Activated CD8-positive, alpha-beta T cell treated with anti-CD3 and anti-CD28 coated beads for 36 hours (primary cell): ENCODE results near the gene CMTM4. TPM values are rescaled to one million over a fixed set of nuclear protein-coding genes. Genes with fewer than 3 reads are reported as not detected.

Experiments
- ATAC-seq: fragments of 200-7000 bp; cut with Tn5 transposase; one replicate; pipeline ENCODE4 v1.10.0; 2021; ENCODE audit warnings: mild to moderate bottlenecking, moderate library complexity
- CTCF ChIA-PET: fragments of 350-600 bp; sonication (Branson Sonifier 250); formaldehyde crosslinking; loops from one replicate; lab custom pipeline; 2021; ENCODE audit warnings: antibody characterized with exemption; lab: Charles Lee
- POLR2A ChIA-PET: fragments of 350-600 bp; sonication (Branson Sonifier 250); formaldehyde crosslinking; loops from one replicate; lab custom pipeline; 2021; ENCODE audit warnings: antibody characterized with exemption; lab: Charles Lee
- DNase-seq: peaks from one replicate; pipeline ENCODE4 v3.0.0-alpha.2; 2020
- H3K27ac Mint-ChIP-seq: one replicate; pipeline ENCODE4 v1.8.0; 2021; ENCODE audit warnings: mild to moderate bottlenecking, mixed read lengths
- H3K27me3 Mint-ChIP-seq: one replicate; pipeline ENCODE4 v1.8.0; 2021; ENCODE audit warnings: mixed read lengths
- H3K36me3 Mint-ChIP-seq: one replicate; pipeline ENCODE4 v1.8.0; 2021; ENCODE audit warnings: low read depth, mixed read lengths
- H3K4me1 Mint-ChIP-seq: one replicate; pipeline ENCODE4 v1.8.0; 2021; ENCODE audit warnings: low read depth, mixed read lengths
- H3K4me3 Mint-ChIP-seq: one replicate; pipeline ENCODE4 v1.8.0; 2021; ENCODE audit warnings: mild to moderate bottlenecking, moderate library complexity, mixed read lengths
- H3K9me3 Mint-ChIP-seq: one replicate; pipeline ENCODE4 v1.8.0; 2021; ENCODE audit warnings: mixed read lengths
- intact Hi-C: fragments of 100-400 bp; cut with micrococcal nuclease; formaldehyde crosslinking; loops from one replicate; pipeline ENCODE4 v1.10.0; 2022
- total RNA-seq, 2 experiments: library from RNA; stranded (reverse); gene quantifications; one replicate each; pipeline ENCODE4 v1.2.3, GENCODE V29; 2021
- TF ChIP-seq, protein P1 (sequence below): fragments of 200-600 bp; IDR thresholded peaks from one replicate; pipeline ENCODE4 v1.8.0; 2022; ENCODE audit warnings: antibody characterized with exemption, mild to moderate bottlenecking

CMTM4 gene
- total RNA-seq, 2 experiments from 2014 or later, result 3.2 to 3.5 TPM

- POLR2A ChIA-PET, result no interaction called here
- TF ChIP-seq, protein P1, sequence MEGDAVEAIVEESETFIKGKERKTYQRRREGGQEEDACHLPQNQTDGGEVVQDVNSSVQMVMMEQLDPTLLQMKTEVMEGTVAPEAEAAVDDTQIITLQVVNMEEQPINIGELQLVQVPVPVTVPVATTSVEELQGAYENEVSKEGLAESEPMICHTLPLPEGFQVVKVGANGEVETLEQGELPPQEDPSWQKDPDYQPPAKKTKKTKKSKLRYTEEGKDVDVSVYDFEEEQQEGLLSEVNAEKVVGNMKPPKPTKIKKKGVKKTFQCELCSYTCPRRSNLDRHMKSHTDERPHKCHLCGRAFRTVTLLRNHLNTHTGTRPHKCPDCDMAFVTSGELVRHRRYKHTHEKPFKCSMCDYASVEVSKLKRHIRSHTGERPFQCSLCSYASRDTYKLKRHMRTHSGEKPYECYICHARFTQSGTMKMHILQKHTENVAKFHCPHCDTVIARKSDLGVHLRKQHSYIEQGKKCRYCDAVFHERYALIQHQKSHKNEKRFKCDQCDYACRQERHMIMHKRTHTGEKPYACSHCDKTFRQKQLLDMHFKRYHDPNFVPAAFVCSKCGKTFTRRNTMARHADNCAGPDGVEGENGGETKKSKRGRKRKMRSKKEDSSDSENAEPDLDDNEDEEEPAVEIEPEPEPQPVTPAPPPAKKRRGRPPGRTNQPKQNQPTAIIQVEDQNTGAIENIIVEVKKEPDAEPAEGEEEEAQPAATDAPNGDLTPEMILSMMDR, result no peak
- Mint-ChIP-seq H3K36me3 (no peaks in the 10 kb centered on the region), H3K4me1 (no peaks in the 10 kb centered on the region), H3K4me3 (no peak overlapping the region), H3K27me3 (peaks cover 3% of the 10 kb centered on the region), H3K27ac (no peak overlapping the region), H3K9me3 (no peaks in the 10 kb centered on the region)
- ATAC-seq (no peak), DNase-seq (no peak)
- intact Hi-C loops, result no loop called here
- CTCF ChIA-PET, result no interaction called here
Observed at GRCh38 chr16:66706506-66706880, 9.9 kb upstream of the CMTM4 start.

GRCh38 chr16:66705790-66706505 lies 9.4 kb upstream of the CMTM4 start:
- intact Hi-C loops, result no loop called here
- ATAC-seq, result no peak
- Mint-ChIP-seq H3K9me3 (no peaks in the 10 kb centered on the region), H3K4me3 (no peak overlapping the region), H3K27ac (no peak overlapping the region), H3K27me3 (peaks cover 3% of the 10 kb centered on the region), H3K4me1 (no peaks in the 10 kb centered on the region), H3K36me3 (no peaks in the 10 kb centered on the region)
- POLR2A ChIA-PET, result no interaction called here
- TF ChIP-seq, protein P1, result no peak
- CTCF ChIA-PET, result interaction anchor here (1.0 kb wide), 1 partner anchor 55 kb away, joined by 5 read pairs; no protein-coding TSS in a partner anchor
- no peak for DNase-seq

- no peaks in the 10 kb centered on the region for H3K36me3 Mint-ChIP-seq
- intact Hi-C loops, result no loop called here
- H3K9me3 Mint-ChIP-seq, result no peaks in the 10 kb centered on the region
- no peaks in the 10 kb centered on the region for H3K4me1 Mint-ChIP-seq
- ChIA-PET POLR2A (interaction anchor here (1.3 kb wide), 1 partner anchor 13 kb away, joined by 3 read pairs; no protein-coding TSS in a partner anchor), CTCF (interaction anchor here (0.8 to 1.7 kb wide), 4 partner anchors 22 to 53 kb away, joined by 3 to 7 read pairs (median 4); partner anchors contain the start of gene DYNC1LI2)
- H3K4me3 Mint-ChIP-seq, result no peak overlapping the region
- TF ChIP-seq, protein P1, result no peak
- peaks cover 8% of the 10 kb centered on the region for H3K27me3 Mint-ChIP-seq
- no peak for DNase-seq
- H3K27ac Mint-ChIP-seq, result no peak overlapping the region
- no peak for ATAC-seq
Observed at GRCh38 chr16:66703406-66704215, 7.1 kb upstream of the CMTM4 start.

DNA sequence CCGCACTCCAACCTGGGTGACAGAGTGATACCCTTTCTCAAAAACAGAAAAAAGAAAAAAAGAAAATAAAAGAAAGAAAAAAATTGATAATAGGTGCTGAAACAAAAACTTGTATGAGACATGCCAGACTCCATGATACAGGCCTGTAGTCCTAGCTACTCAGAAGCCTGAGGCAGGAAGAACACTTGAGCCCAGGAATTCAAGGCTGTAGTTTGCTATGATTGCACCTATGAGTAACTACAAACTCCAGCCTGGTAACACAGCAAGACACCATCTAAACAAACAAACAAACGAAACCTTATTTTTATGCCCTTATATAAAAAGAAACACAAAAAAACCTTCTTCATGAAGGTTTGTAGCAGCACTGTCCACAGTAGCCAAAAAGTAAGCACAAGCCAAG lies 5.0 kb upstream of the CMTM4 start:
- no peaks in the 10 kb centered on the region for H3K9me3 Mint-ChIP-seq
- TF ChIP-seq, protein P1, result no peak
- ChIA-PET POLR2A (interaction anchor here (1.1 kb wide), 1 partner anchor 12 kb away, joined by 3 read pairs; no protein-coding TSS in a partner anchor), CTCF (interaction anchor here (1.0 to 1.3 kb wide), 2 partner anchors 26 to 138 kb away, joined by 3 read pairs; no protein-coding TSS in a partner anchor)
- H3K27ac Mint-ChIP-seq, result no peak overlapping the region
- DNase-seq (no peak), ATAC-seq (no peak)
- no peak overlapping the region for H3K4me3 Mint-ChIP-seq
- no peaks in the 10 kb centered on the region for H3K36me3 Mint-ChIP-seq
- intact Hi-C loops, result no loop called here
- H3K27me3 Mint-ChIP-seq, result peaks cover 11% of the 10 kb centered on the region
- H3K4me1 Mint-ChIP-seq, result peaks cover 3% of the 10 kb centered on the region
